NCI-H82 treated with DMSO at 0.1 percent for 48 hours (cell line): ENCODE data around the gene AMBP.

Source experiments
- DNase-seq: peaks from one replicate; lab custom pipeline; 2025; ENCODE audit not compliant: unreplicated experiment; lab: John Stamatoyannopoulos, UW

AMBP gene

DNA sequence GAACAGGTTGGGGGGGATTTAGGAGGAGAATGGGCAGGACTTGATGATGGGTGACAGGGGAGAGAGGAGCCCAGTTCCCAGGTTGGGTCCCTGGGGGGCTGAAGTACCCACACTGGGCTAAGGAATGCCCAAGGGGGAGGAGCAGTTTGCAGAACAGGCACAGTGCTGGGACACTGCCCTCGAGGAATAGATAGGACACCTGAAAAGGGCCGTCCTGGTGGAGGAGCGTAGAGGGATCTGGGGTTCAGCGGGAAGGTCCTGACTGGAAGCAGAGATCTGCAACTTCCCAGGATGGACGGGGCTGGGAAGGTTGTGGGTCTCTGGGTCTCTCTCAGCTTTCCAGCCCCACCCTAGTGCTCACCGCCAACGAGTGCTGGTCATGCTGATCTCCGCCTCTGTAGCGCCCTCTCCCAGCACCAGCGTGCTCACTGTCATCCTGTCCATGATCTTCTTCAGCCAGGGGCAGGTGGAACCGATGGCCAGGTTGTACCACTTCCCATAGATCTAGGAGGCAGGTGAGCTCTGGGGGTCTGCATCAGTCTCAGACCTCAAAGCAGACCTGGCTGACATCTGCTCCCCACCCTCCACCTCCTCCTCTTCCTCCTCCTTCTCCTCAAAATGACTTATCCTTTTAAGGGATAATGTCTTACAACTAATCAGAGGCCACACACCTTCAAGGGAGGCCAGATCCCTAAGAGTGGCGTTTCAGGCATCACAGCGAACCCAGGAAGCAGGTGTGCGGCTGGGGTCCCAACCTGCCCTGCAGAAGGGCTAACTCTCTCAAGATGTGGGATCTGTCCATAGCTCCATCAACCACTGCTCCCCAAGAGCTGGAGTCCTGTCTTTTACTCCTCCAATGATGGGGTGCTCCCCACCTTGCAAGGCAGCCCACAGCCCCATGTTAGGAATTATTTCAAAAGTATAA lies 1.6 kb downstream of the AMBP start:
- DNase-seq, result no peak

DNA sequence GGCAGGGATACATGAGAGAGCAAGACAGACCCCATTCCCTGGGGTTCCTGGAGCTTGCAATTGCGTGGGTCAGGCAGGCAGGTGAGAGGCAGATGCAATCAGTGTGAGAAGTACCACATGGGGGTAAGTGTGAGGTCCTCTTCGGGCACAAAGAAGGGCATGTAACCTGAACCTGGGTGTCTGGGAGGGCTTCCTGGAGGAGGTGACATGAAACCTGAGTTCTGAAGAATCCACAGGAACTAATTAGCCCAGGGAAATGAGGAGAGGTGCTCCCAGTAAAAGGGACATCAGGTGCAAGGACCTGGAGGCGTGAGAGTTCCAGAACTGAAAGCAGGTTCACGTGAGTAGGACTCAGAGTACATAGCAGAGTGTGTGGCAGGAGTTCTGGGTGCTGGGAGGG lies 2.5 kb downstream of the AMBP start:
- no peak for DNase-seq

DNA sequence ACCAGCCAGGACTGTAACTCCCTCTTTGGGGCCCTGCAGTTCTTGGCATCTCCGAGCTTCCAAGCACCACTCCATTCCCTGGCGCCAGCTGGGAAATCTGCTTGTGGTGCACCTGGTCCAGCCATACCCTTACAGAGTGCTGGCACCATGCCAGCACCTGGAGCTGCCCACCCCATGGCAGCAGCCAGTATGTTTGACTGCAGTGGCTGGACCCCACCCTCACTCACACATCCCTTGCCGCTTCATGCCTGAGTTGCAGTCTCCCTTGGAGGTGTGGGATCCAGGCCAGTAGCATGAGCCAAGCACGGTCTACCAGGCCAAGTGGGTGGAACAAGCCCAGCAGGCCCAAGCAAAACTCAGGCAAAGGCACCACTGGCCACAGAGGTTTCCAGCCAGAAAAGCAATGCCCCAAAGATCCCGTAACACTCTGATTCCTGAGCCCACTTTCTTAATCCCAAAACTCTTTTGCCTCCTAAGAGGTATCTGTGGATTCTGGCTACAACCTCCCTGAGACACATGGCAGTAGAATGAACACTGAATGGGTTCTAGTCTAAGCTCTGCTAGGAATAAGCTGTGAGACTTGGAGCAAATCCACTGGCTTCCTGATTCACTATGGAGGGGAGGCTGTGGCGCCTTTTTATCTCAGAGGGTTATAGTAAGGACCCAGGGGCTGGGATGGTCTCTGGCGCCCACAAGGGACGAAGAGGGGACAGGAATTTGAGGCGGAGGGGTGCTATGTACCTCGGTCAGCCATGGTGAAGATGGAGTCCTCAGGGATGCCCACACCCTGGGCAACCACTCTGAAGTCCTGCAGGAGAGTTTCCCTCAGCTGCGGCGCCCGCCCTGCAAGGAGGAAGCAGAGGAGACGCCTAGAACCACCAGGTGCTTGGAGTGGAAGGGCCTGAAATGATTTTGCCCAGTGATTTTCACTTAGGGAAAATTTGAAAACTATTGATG lies 5.6 kb downstream of the AMBP start:
- DNase-seq, result no peak

DNA sequence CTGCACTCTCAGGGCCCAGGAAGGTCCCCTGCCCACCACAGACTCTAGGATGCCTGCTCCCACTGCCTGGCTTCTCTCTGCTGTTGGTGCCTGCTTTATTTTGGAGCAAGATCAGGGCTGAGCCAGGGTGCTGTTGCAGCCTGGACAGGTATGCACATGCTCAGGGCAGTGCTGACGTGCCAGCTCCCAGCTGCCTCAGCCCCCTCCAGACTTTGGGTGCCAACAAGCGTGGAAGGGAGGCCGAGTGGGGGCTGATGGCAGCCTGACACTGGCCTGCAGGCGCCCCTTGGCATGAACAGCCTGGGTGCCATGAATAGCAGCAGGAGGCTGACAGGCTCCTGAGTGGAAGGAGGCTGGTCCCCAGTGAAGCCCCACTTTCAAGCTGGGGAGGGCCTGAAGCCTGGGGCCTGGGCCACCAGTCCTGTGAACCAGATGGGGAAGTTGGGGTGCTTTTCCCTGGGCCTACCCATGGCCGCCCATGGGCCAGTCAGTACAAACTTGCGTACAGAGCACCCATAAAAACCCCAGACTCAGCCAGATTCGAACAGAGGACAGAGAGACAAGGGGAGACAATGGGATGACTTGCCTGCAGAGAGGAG lies 6.8 kb downstream of the AMBP start:
- DNase-seq, result no peak

DNA sequence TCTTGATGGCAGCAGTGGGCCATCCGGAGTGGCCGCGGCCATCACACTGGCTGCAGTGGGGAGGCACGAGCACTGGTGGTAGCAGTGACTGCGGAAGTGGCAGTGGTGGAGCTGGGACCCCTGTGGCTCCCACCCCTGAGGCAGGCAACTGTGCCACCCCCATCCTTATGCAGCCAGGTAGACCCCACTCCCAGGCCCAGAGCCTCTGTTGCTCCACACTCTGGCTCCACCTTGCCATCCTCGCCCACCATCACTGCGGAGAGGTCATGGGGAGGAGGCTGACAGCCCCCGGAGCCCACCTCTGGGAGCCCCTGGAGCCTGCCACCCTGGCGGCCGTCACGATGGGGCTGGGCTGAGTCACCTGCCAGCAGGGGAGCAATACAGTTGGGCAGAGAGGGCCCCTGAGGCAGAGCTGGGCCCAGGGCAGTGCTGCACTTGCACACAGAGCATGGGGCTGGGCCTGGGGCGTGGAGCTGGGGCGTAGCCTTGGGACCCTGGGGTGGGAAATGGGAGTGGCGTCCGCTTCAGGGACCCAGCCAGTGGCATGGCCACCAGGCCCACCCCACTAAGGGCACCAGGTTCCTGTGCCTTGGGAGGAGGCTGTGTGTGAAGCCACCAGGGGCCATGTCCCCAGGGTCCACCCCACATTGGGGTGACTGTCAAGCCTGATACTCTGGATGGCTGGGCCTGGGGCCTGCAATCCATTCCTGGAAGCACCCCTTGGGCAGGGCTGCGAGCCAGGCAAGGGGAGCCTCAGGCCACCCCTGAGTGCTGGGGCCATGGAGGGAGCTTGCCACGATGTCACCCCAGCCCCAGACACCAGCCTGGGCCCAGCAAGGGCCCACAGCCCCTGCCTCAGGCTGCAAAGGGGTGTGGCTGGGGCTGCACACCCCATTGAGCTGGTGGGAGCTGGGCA lies 7.7 kb downstream of the AMBP start:
- DNase-seq, result no peak

DNA sequence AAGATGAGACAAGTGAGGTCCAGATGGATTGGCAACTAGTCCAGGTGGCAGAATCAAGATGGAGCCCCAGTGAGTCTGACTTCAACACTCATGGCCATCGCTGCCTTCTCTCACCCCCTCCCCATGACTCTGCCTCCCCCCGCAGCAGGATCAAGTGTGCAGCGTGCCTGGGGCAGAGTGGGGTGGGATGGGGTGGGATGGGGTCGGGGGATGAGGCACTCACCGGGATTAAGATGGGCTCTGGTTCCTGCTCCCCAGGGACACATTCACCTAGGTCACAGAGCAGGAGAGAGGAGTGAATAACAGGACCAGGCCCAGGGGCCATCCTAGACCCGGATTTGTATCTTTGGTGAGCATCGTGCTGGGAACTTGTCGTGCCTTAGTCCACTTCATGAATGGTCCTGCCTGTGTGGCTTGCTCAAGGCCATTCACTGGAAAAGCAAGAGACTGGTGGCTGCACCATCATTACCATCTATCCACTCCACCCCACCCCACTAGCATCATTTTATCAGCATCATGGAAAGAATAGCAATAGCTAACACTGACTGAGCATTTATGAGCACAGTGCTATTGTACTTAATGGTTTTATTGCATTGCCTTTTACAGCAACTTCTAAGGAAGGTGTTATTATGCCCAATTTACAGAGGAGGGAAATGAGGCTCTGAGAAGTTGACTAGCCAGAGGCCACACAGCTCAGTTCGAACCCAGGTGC lies 8.5 kb downstream of the AMBP start:
- no peak for DNase-seq

DNA sequence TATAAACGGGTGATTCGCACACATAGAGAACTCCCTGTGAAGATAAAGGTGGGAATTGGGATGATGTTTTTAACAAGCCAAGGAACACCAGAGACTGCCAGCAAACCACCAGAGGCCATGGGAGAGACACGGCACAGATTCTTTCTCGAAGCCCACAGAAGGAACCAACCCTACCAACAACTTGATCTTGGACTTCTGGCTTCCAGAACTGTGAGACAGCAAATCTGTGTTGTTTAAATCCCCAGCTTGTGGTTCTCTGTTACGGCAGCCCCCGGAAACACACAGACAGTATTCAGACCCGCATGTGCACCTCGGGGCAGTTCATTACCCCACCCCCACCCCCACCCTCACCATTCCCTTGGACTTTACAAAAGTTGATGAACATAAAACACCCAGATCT lies 12.8 kb downstream of the AMBP start:
- DNase-seq, result no peak

DNA sequence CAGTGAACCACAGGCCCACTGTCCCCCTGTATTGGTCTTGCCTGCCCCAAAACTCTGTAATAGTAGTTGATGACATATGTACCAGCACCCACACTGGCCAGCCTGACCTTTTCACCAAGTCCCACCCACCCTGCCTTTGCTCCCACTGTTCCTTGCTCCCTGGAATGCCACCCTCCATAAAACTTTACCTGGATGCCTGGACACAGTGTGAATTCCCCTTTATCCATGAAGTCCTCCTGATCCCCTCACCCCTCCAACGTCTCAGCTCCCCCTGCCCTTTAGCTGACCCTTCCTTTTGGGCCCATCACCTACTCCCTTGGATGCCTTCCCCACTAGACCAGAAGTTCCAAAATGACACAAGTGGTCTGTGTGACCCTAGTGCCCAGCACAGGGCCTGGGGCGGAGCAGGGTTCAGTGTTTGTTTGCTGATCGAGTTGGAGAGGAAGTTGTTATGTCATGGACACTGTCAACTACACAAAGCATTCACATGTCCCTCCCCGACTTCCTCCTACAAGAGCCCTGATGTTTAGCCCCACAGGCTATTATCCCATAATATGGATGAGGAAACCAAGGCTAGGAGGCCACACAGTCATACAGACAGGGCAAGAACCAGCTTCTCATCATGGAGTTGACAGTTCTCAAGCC lies 16.1 kb downstream of the AMBP start:
- DNase-seq, result no peak

DNA sequence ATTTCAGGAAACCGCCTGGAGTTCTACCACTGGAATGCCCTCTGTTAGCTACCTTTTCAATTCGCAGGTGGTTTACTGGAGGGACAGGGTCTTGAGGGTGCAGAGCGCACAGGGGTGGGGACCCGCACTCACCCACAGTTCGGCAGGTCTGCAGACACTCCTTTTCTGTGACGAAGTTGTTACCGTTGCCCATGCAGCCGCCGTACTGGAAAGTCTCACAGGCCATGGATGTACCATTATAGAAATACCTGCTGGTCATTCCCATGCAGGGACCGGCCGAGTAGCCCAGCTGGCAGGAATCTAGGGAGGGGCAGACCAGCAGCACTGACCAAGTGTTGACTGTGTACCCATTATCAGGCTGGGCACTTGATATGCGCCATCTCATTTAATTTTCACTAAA lies 16.8 kb downstream of the AMBP start:
- DNase-seq, result no peak

DNA sequence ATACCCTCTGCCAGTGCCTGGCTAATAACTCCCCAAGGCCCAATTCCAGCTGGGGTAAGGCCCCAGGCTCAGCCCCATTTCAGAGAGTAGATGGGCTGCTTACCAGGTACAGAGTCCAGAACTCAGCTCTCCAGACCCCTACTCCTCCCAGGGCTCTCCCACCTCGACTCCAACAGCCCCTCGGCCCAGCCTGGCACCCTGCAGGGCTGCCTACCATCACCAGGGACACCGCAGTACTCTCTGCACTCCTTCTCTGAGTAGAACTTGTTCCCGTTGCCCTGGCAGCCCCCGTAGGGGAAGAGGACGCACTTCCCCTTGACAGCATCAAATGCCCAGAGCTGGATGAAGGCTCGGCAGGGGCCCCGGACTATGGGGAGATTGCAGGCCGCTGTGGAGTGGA lies 17.4 kb downstream of the AMBP start:
- no peak for DNase-seq

DNA sequence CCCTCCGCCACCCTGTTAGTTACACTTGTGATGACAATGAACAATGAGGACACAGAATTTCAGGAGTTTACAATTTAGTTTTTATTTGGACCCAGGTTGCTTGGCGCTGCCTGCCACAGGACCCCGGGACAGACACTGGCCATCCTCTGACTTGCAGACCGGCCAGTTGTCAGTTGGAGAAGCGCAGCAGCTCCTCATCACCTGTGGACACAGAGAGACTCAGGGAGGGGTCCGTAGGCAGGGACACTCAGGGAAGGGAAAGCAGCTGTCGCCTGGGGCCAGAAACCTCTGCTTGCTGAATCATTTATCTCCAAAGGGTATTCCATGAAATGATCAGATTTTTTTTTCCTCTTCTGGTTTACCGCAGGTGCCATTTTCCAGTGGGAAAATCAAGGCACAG lies 18.0 kb downstream of the AMBP start:
- no peak for DNase-seq

DNA sequence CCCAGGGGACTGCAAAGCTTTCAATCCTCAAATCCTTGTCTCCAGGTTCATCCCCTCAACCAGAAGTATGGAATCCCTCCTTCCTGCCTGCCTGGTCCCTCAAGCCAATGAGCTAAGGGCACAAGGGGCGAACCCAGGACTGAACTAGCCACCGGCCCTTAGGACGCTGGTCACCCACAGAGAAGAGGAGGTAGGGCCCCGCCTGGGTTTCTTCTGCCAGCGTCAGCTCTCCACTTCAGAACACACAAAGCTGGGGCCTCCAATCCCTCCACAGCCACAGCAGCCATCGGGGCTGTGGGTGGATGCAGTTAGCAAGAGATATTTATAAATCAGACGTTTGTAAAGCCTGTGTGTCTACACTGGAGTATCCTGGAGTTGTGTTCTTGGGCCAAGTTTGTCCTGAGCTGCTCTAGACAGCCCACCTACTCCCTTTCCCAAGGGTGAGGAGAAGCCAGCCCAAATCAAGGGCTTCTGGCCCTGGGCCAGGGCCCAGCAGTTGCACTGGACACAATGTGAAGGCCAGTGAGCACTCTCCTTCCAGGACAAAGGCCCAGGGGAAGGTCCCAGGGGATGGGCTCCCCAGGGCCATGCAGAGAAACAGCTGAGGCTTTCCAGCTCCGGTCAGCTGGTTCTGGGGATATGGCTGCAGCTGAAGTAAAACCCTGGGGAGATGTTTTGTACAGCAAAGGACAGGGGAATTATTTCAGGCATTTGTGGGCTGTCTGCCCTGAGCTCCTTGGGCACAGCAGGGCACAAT lies 18.9 kb downstream of the AMBP start:
- DNase-seq, result no peak

DNA sequence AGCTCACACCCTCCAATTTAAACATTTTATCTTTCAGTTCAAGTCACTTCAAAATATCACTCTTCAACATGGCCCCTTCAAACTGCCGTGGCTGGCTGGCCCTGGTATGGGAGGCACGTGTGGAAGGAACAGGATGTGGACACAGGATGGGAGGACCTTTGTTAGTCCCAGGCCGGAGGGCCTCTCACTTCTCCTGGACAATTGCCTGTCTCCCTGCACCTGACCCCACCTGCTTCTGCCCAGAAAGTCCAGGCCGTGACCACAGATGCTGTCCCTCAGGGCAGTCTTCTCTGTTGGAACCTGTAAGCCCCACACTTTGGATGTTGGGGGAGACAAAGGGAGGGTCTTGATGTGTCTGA lies 19.4 kb downstream of the AMBP start:
- no peak for DNase-seq

DNA sequence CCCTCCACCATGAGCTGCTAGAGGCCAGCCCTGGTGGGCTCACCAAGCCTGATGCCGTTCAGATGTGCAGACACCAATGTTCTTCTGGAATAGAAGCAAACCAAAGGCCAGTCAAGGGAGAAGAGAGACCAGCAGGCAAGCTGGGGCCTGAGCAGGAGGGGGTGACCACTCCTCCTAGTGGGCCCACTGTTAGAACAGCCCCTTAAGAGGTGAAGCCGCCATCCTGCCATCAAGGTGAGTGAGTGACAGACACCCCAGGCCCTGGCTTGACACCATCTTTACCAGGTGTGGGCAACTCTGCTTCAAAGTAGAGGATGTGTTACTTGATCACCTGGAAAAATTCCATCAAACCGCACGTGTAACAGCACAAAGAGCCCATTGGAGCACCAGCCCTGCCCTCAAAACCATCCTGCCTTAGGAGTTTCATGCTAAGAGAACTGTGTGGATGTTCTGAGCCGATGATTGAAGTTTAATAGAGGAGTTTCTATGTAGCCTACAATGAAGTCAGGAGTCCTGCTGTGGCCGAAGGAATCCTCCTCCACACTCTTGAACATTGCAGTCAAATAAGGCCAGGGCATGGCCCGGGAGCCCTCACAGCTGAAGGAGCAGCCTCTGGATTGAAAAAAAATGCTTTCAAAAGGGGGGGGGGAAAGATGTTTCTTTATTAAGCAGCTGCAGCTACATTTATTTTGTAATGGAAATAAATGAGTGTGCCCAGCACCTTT lies 20.8 kb downstream of the AMBP start:
- DNase-seq, result no peak

DNA sequence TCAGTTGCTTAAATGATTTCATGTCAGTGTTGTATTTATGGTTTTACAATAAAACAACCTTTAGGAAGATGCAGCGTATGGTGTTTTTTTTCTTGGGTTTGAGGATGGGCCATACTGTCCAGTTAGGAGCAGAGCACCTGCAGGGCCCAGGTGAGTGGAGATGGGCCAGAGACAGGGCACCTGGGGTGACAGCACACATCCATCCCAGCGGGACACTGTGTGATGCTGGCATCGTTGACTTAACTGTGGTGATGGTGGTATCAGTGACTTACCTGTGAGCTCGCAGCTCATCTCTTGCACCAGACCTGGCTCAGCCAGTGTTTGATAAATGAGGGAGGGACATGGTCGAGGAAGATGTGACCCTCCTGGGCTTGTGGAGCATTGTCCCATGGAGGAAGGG lies 21.6 kb downstream of the AMBP start:
- no peak for DNase-seq

DNA sequence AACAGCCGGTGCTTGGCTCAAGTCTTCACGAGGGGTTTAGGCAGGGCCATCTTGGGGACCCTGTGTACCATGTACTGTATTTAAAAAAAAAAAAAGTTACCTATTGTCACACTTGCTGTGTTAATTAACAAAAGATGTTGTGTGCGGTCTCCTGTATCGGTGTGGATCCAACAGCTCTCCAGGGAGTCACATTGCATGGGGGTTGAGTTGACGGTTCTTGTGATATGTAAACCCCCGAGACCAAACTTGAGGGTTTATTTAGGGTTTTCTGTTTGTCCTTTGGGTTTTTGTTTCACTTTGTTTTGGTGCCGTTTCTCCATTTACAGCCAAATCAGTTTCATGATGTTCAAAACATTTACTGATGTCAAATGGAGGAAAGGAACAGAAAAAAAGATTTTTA lies 22.2 kb downstream of the AMBP start:
- DNase-seq, result no peak

DNA sequence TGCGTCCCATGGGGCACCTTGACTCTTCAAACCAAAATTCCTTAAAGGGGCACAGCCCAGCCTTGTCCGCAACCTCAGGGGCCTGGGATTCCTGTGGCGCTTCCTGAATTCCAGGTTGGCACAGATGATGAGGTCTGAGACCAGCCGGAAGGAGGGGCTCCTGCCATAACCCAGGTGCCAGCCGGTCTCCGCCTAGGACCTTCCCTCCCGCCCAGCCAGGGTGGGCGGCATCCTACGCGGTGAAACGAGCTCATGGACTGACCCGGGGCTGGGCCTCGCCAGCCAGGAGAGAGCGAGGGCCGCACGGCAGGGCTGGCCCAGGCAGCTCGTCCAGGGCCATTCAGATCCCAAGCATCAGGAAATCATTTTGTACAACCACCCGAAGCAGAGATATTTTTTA lies 23.0 kb downstream of the AMBP start:
- no peak for DNase-seq

DNA sequence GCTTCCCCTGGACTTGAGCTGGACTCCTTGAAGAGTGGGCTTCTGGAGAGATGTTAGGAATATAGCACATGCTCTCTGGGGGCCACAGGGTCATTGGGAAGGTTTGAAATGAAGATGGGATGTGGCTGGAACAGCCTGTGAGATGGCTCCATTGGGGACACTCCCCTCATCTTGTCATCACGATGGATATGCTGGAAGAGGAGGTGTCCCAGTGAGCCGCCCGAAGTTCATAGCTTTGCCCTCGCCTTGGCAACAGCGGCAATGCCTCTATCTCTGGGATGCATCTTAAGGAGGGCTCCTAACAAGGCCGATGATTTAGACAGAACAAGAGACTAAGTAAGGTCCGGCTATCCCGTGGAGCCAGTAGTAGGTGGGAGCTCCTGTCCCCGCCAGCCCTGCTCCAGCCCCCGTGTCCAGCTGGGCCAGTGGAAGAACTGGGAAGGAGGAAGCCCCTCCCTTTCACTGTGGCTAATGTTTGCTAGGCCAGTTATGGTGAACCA lies 23.9 kb downstream of the AMBP start:
- no peak for DNase-seq
